ENCODE data around the gene GJA1. TPM values are rescaled to one million over a fixed set of nuclear protein-coding genes. Genes with fewer than 3 reads are reported as not detected.
"Not testable (repeated sequence)": the region's sequence is repeated elsewhere in the genome, so short reads cannot be mapped to it uniquely, and the experiment has no call there.

GJA1 gene
- total RNA-seq (2021) (98.5 and 120 TPM in 2 replicates), Bru-seq, nascent RNA (percentile 97 among the genes with signal in this experiment), BruChase-seq, experiment 1, labeled RNA remaining after a 2-hour chase (percentile 99 among the genes with signal in this experiment), BruChase-seq, experiment 2, labeled RNA remaining after a 6-hour chase (percentile 99 among the genes with signal in this experiment)
- long read RNA-seq, transcript GJA1-204 (2 exons, 3,152 nt), result major isoform, 15 of 43 reads
- long read RNA-seq, partial matches to known transcripts, result 0 of 43 reads
- long read RNA-seq, other reads (novel, unspliced or antisense), result 28 of 43 reads

DNA sequence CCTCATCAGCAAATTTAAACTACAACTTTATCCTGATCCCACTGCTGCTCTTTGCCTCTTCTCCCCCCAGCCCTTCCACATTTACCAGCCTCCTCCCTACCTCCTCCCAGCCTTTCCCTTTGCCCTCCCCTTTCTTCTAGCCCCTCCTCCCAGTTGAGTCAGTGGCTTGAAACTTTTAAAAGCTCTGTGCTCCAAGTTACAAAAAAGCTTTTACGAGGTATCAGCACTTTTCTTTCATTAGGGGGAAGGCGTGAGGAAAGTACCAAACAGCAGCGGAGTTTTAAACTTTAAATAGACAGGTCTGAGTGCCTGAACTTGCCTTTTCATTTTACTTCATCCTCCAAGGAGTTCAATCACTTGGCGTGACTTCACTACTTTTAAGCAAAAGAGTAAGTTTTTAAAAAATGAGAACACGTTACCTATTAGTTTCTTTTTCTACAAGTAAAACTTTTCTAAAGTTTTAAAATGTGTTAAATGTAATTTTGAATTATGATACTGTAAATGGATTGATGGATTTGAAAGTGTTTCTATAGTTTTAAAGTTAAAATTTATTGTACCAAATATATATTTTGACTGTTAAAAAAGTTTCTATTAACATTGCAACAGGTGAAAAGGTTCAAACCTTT, at the start of gene GJA1:
Gene GJA1, plus strand, starts transcription at position 203 of the 626 bp plus-strand sequence. CDS start 11,202 bp downstream, outside the sequence.
- no peaks in the 10 kb centered on the region for H3K36me3 ChIP-seq (ENCODE audit: insufficient read depth, low read length, poor library complexity, severe bottlenecking)
- peaks cover 51% of the 10 kb centered on the region for H3K4me1 ChIP-seq (ENCODE audit: insufficient read depth, low read length, poor library complexity, severe bottlenecking)
- peak within 1 kb of the TSS; percentile 81 for H3K27ac ChIP-seq (ENCODE audit: low read depth, low read length, poor library complexity, severe bottlenecking)
- no peak for TF ChIP-seq EZH2 (IDR thresholded peaks at IDR 0.05; ENCODE audit: borderline replicate concordance, low read depth, low read length, poor library complexity, severe bottlenecking)
- TF ChIP-seq, protein P1, sequence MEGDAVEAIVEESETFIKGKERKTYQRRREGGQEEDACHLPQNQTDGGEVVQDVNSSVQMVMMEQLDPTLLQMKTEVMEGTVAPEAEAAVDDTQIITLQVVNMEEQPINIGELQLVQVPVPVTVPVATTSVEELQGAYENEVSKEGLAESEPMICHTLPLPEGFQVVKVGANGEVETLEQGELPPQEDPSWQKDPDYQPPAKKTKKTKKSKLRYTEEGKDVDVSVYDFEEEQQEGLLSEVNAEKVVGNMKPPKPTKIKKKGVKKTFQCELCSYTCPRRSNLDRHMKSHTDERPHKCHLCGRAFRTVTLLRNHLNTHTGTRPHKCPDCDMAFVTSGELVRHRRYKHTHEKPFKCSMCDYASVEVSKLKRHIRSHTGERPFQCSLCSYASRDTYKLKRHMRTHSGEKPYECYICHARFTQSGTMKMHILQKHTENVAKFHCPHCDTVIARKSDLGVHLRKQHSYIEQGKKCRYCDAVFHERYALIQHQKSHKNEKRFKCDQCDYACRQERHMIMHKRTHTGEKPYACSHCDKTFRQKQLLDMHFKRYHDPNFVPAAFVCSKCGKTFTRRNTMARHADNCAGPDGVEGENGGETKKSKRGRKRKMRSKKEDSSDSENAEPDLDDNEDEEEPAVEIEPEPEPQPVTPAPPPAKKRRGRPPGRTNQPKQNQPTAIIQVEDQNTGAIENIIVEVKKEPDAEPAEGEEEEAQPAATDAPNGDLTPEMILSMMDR (conservative IDR thresholded peaks at IDR 0.05; ENCODE audit: low read depth, low read length), result no peak
- H3K9me3 ChIP-seq (ENCODE audit: low read depth, low read length, poor library complexity, severe bottlenecking), result no peaks in the 10 kb centered on the region
- H3K27me3 ChIP-seq (replicated peaks; ENCODE audit: insufficient read depth, low read depth, low read length, poor library complexity), result no peaks in the 10 kb centered on the region
- intact Hi-C loops (cut with micrococcal nuclease; ENCODE audit: unreplicated experiment), result loop anchor here (2.0 to 10.0 kb wide), 3 partner anchors 123 to 1099 kb away; no protein-coding TSS in a partner anchor
- CTCF ChIA-PET, result no interaction called here
- BruUV-seq (replicated peaks), result no TSS peak
- POLR2A ChIA-PET (ENCODE audit: low non-redundant PET), result interaction anchor here (0.6 kb wide), 1 partner anchor 997 kb away, joined by 3 read pairs; no protein-coding TSS in a partner anchor
- H3K4me3 ChIP-seq (ENCODE audit: low read depth, low read length, poor library complexity, severe bottlenecking), result peak within 1 kb of the TSS; percentile 75
- peak; percentile 96 for DNase-seq (ENCODE audit: low spot score)

DNA sequence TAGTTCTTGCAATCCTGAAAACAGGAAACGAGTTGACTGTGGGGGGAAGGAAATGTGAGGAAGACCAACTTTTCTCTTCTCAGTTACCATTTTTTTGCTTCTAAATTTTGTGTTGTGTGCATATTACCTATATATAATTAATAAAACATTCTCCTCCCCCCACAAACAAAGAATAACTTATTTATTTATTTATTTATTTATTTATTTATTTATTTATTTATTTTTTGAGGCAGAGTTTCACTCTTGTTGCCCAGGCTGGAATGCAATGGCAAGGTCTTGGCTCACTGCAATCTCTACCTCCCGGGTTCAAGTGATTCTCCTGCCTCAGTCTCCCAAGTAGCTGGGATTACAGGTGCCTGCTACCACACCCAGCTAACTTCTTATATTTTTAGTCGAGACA, 48.9 kb upstream of the GJA1 start:
- intact Hi-C loops (cut with micrococcal nuclease; ENCODE audit: unreplicated experiment); DNase-seq (ENCODE audit: low spot score); H3K36me3 ChIP-seq (ENCODE audit: insufficient read depth, low read length, poor library complexity, severe bottlenecking); POLR2A ChIA-PET (ENCODE audit: low non-redundant PET); CTCF ChIA-PET; H3K27me3 ChIP-seq (replicated peaks; ENCODE audit: insufficient read depth, low read depth, low read length, poor library complexity); BruUV-seq (replicated peaks); H3K4me1 ChIP-seq (ENCODE audit: insufficient read depth, low read length, poor library complexity, severe bottlenecking); H3K4me3 ChIP-seq (ENCODE audit: low read depth, low read length, poor library complexity, severe bottlenecking); H3K9me3 ChIP-seq (ENCODE audit: low read depth, low read length, poor library complexity, severe bottlenecking); H3K27ac ChIP-seq (ENCODE audit: low read depth, low read length, poor library complexity, severe bottlenecking): not testable (repeated sequence)

DNA sequence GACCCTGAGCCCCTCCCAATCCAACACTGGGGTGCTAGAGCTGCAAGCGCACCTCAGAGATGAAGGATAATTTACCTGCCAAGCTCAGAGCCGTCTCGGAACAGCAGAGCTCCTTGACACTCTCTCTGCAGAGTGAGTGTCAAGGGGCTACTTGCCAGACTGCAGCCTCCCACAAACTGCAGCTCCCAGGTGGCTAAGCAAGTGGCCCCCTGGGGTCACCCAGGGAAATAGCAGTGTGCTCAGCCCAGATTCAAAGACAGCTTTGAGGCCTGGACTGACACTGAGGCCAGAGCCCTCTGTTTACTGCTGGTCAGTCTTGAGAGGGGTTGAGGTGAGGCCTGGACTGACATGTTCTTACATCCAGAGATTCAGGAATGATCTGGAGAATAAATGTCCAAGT, 46.0 kb upstream of the GJA1 start:
- Histone ChIP-seq H3K4me1 (ENCODE audit: insufficient read depth, low read length, poor library complexity, severe bottlenecking) (no peaks in the 10 kb centered on the region), H3K9me3 (ENCODE audit: low read depth, low read length, poor library complexity, severe bottlenecking) (no peaks in the 10 kb centered on the region), H3K27me3 (replicated peaks; ENCODE audit: insufficient read depth, low read depth, low read length, poor library complexity) (no peaks in the 10 kb centered on the region), H3K4me3 (ENCODE audit: low read depth, low read length, poor library complexity, severe bottlenecking) (no peak overlapping the region), H3K36me3 (ENCODE audit: insufficient read depth, low read length, poor library complexity, severe bottlenecking) (no peaks in the 10 kb centered on the region), H3K27ac (ENCODE audit: low read depth, low read length, poor library complexity, severe bottlenecking) (no peak overlapping the region)
- no peak for DNase-seq (ENCODE audit: low spot score)
- intact Hi-C loops (cut with micrococcal nuclease; ENCODE audit: unreplicated experiment), result no loop called here
- no TSS peak for BruUV-seq (replicated peaks)
- POLR2A ChIA-PET (ENCODE audit: low non-redundant PET), result no interaction called here
- CTCF ChIA-PET, result no interaction called here
- TF ChIP-seq EZH2 (IDR thresholded peaks at IDR 0.05; ENCODE audit: borderline replicate concordance, low read depth, low read length, poor library complexity, severe bottlenecking), result no peak
- TF ChIP-seq, protein P1 (conservative IDR thresholded peaks at IDR 0.05; ENCODE audit: low read depth, low read length), result no peak
